ENCODE data around the gene HSPA4. TPM values are rescaled to one million over a fixed set of nuclear protein-coding genes. Genes with fewer than 3 reads are reported as not detected.
"Not testable (repeated sequence)": the region's sequence is repeated elsewhere in the genome, so short reads cannot be mapped to it uniquely, and the experiment has no call there.

Gene HSPA4
- total RNA-seq, 3 donors from 2014 or later = 258 to 302 (median 277) TPM

- not testable (repeated sequence) for H3K4me3 Mint-ChIP-seq; H3K36me3 Mint-ChIP-seq (ENCODE audit: insufficient read depth)
Observed at GRCh38 chr5:133036677-133037076, 15.1 kb upstream of the HSPA4 start.

GRCh38 chr5:133041157-133041784 is 10.5 kb upstream of the HSPA4 start:
- H3K4me3 Mint-ChIP-seq = no peak overlapping the region
- no peaks in the 10 kb centered on the region for H3K27me3 Mint-ChIP-seq (ENCODE audit: low read depth)
- no peaks in the 10 kb centered on the region for H3K4me1 Mint-ChIP-seq (ENCODE audit: low read depth)
- H3K36me3 Mint-ChIP-seq (ENCODE audit: insufficient read depth) = no peaks in the 10 kb centered on the region
- DNase-seq (no peak), ATAC-seq (no peak)
- H3K9me3 Mint-ChIP-seq = no peaks in the 10 kb centered on the region

More at GRCh38 chr5:133036677-133037076, 15.1 kb upstream of the HSPA4 start:
- not testable (repeated sequence) for DNase-seq; ATAC-seq; H3K4me1 Mint-ChIP-seq (ENCODE audit: low read depth); H3K9me3 Mint-ChIP-seq; H3K27me3 Mint-ChIP-seq (ENCODE audit: low read depth)

GRCh38 chr5:133041910-133042309 is 9.9 kb upstream of the HSPA4 start:
- H3K36me3 Mint-ChIP-seq (ENCODE audit: insufficient read depth) = no peaks in the 10 kb centered on the region
- DNase-seq (no peak), ATAC-seq (no peak)
- H3K4me1 Mint-ChIP-seq (ENCODE audit: low read depth) = no peaks in the 10 kb centered on the region
- no peak overlapping the region for H3K4me3 Mint-ChIP-seq
- no peaks in the 10 kb centered on the region for H3K9me3 Mint-ChIP-seq
- no peaks in the 10 kb centered on the region for H3K27me3 Mint-ChIP-seq (ENCODE audit: low read depth)

DNA sequence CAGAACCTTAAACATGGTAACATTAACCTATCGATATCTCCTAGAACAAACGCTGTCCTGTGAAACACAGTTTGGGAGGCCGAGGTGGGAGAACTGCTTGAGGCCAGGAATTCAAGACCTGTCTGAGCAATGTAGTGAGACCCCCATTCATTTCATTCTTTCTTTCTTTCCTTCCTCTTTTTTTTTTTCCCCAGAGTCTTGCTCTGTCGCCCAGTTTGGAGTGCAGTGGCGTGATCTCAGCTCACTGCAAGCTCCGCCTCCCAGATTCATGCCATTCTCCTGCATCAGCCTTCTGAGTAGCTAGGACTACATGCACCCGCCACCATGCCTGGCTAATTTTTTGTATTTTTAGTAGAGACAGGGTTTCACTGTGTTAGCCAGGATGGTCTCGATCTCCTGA is 5.3 kb upstream of the HSPA4 start:
- DNase-seq; H3K36me3 Mint-ChIP-seq (ENCODE audit: insufficient read depth); ATAC-seq; H3K9me3 Mint-ChIP-seq; H3K4me3 Mint-ChIP-seq; H3K27me3 Mint-ChIP-seq (ENCODE audit: low read depth): not testable (repeated sequence)
- H3K4me1 Mint-ChIP-seq (ENCODE audit: low read depth) = peaks cover 16% of the 10 kb centered on the region

- Mint-ChIP-seq H3K27me3 (ENCODE audit: low read depth) (no peaks in the 10 kb centered on the region), H3K4me3 (no peak overlapping the region), H3K9me3 (no peaks in the 10 kb centered on the region), H3K36me3 (ENCODE audit: insufficient read depth) (no peaks in the 10 kb centered on the region), H3K4me1 (ENCODE audit: low read depth) (peaks cover 16% of the 10 kb centered on the region)
- ATAC-seq (no peak), DNase-seq (no peak)
Observed at GRCh38 chr5:133047404-133047803, 4.4 kb upstream of the HSPA4 start.

GRCh38 chr5:133048993-133049725 is 2.7 kb upstream of the HSPA4 start:
- no peak for DNase-seq
- Mint-ChIP-seq H3K36me3 (ENCODE audit: insufficient read depth) (peaks cover 4% of the 10 kb centered on the region), H3K9me3 (no peaks in the 10 kb centered on the region), H3K27me3 (ENCODE audit: low read depth) (no peaks in the 10 kb centered on the region), H3K4me1 (ENCODE audit: low read depth) (peaks cover 21% of the 10 kb centered on the region), H3K4me3 (peak overlapping the region; percentile 62)
- no peak for ATAC-seq

DNA sequence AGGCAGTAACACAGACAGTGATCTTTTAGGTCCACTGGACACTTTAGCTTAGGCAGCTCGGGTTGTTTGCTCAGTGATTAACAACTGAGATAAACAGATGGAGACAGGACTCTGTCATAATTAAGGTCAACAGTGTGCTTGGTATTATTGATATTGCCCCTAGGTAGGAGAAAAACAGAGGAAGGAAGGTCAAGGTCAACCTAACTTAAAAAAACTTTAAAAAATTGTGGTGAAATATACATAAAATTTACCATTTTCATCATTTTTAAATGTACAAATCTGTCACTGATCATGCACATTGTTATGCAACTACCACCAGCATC is 2.1 kb upstream of the HSPA4 start:
- no peaks in the 10 kb centered on the region for H3K9me3 Mint-ChIP-seq
- ATAC-seq (no peak), DNase-seq (no peak)
- H3K4me3 Mint-ChIP-seq = peak overlapping the region; percentile 62
- peaks cover 6% of the 10 kb centered on the region for H3K36me3 Mint-ChIP-seq (ENCODE audit: insufficient read depth)
- H3K4me1 Mint-ChIP-seq (ENCODE audit: low read depth) = peaks cover 26% of the 10 kb centered on the region
- H3K27me3 Mint-ChIP-seq (ENCODE audit: low read depth) = no peaks in the 10 kb centered on the region

- no peak for DNase-seq
- H3K9me3 Mint-ChIP-seq = no peaks in the 10 kb centered on the region
- ATAC-seq = no peak
Observed at GRCh38 chr5:133050521-133050920, 1.3 kb upstream of the HSPA4 start.

GRCh38 chr5:133051061-133051541 is 712 bp upstream of the HSPA4 start:
- peak overlapping the region; percentile 97 for H3K4me3 Mint-ChIP-seq
- no peaks in the 10 kb centered on the region for H3K27me3 Mint-ChIP-seq (ENCODE audit: low read depth)
- no peak for ATAC-seq
- H3K36me3 Mint-ChIP-seq (ENCODE audit: insufficient read depth) = peaks cover 16% of the 10 kb centered on the region
- no peaks in the 10 kb centered on the region for H3K9me3 Mint-ChIP-seq
- DNase-seq = no peak
- peaks cover 40% of the 10 kb centered on the region for H3K4me1 Mint-ChIP-seq (ENCODE audit: low read depth)

More at GRCh38 chr5:133050521-133050920, 1.3 kb upstream of the HSPA4 start:
- Mint-ChIP-seq H3K27me3 (ENCODE audit: low read depth) (no peaks in the 10 kb centered on the region), H3K4me3 (peak overlapping the region; percentile 97), H3K36me3 (ENCODE audit: insufficient read depth) (peaks cover 14% of the 10 kb centered on the region), H3K4me1 (ENCODE audit: low read depth) (peaks cover 34% of the 10 kb centered on the region)

- Mint-ChIP-seq H3K4me3 (peak overlapping the region; percentile 97), H3K27me3 (ENCODE audit: low read depth) (no peaks in the 10 kb centered on the region), H3K36me3 (ENCODE audit: insufficient read depth) (peaks cover 17% of the 10 kb centered on the region), H3K4me1 (ENCODE audit: low read depth) (peaks cover 48% of the 10 kb centered on the region), H3K9me3 (no peaks in the 10 kb centered on the region)
- ATAC-seq (peak; percentile 6 to 11), DNase-seq (peak; percentile 17)
Observed at GRCh38 chr5:133052317-133053175, 733 bp downstream of the HSPA4 start.

DNA sequence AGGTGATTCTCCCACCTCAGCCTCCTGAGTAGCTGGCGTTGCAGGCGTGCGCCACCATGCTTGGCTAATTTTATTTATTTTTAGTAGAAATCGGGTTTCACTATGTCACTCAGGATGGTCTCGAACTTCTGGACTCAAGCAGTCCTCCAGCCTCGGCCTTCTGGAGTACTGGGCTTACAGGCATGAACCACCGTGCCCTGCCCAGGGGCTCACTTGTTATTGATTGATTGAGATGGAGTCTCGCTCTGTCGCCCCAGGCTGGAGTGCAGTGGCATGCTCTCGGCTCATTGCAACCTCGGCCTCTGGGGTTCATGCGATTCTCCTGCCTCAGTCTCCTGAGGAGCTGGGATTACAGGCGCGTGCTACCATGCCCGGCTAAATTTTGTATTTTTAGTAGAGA is 1.6 kb downstream of the HSPA4 start:
- H3K27me3 Mint-ChIP-seq (ENCODE audit: low read depth) = no peaks in the 10 kb centered on the region
- peaks cover 57% of the 10 kb centered on the region for H3K4me1 Mint-ChIP-seq (ENCODE audit: low read depth)

GRCh38 chr5:133054697-133055471 is 3.1 kb downstream of the HSPA4 start:
- DNase-seq (no peak), ATAC-seq (no peak)
- Mint-ChIP-seq H3K4me1 (ENCODE audit: low read depth) (peaks cover 63% of the 10 kb centered on the region), H3K4me3 (peak overlapping the region; percentile 97), H3K36me3 (ENCODE audit: insufficient read depth) (peaks cover 17% of the 10 kb centered on the region), H3K27me3 (ENCODE audit: low read depth) (no peaks in the 10 kb centered on the region), H3K9me3 (no peaks in the 10 kb centered on the region)

More for the DNA sequence above, 1.6 kb downstream of the HSPA4 start:
- H3K9me3 Mint-ChIP-seq = no peaks in the 10 kb centered on the region
- H3K36me3 Mint-ChIP-seq (ENCODE audit: insufficient read depth) = peaks cover 17% of the 10 kb centered on the region
- H3K4me3 Mint-ChIP-seq = peak overlapping the region; percentile 97
- DNase-seq (no peak), ATAC-seq (no peak)

DNA sequence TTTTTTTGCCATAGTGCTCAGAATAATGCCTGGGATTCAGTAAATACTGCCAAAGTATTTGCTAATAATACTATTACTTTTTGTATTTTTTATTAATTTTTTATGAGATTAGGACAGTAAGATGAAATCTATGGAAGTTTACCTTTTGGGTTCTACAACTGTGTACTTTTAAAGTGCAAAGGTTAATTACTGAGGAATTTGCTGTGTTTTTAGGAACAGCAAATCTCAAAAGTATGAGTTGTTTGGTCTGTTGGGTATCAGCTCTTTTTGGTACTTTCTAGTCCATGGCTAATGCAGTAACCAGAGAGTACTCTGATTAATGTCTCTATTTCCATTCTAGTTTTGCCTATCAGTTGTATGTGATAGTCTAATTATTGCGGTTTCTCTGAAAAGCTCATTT is 5.1 kb downstream of the HSPA4 start:
- H3K4me1 Mint-ChIP-seq (ENCODE audit: low read depth) = peaks cover 62% of the 10 kb centered on the region
- no peaks in the 10 kb centered on the region for H3K9me3 Mint-ChIP-seq
- no peak for DNase-seq
- H3K27me3 Mint-ChIP-seq (ENCODE audit: low read depth) = no peaks in the 10 kb centered on the region
- H3K4me3 Mint-ChIP-seq = no peak overlapping the region
- H3K36me3 Mint-ChIP-seq (ENCODE audit: insufficient read depth) = peaks cover 17% of the 10 kb centered on the region
- ATAC-seq = no peak

DNA sequence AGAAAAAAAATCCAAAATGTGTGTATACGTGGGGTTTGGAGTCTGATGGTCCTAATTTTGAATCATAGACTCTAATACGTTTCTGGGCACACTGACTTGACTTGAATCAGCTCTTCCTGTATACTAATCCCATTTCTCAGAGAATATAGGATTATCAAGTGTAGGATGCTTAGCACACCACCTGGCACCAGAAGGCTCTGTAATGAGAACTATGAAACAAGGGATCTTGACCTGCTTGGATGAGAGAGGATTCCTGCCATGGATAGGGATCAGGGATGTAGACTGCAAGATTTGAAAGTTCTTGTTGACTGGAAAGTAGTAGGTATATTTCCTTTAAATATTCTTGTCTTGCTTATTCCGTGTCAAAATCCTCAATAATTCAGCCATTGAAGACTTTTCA is 7.8 kb downstream of the HSPA4 start:
- Mint-ChIP-seq H3K36me3 (ENCODE audit: insufficient read depth) (peaks cover 15% of the 10 kb centered on the region), H3K4me3 (no peak overlapping the region), H3K27me3 (ENCODE audit: low read depth) (no peaks in the 10 kb centered on the region), H3K9me3 (no peaks in the 10 kb centered on the region), H3K4me1 (ENCODE audit: low read depth) (peaks cover 66% of the 10 kb centered on the region)
- ATAC-seq = no peak
- no peak for DNase-seq
